ENCODE data around the gene FETUB. TPM values are rescaled to one million over a fixed set of nuclear protein-coding genes. Genes with fewer than 3 reads are reported as not detected.

Gene FETUB
- total RNA-seq, 1 donor from 2014 or later, result not detected

- no peak overlapping the region for H3K27ac Mint-ChIP-seq
- no peaks in the 10 kb centered on the region for H3K36me3 Mint-ChIP-seq
These were observed 11.5 kb downstream of the FETUB start for GRCh38 chr3:186651678-186652215.

GRCh38 chr3:186653080-186653707 is 13.0 kb downstream of the FETUB start:
- no peak for DNase-seq (ENCODE audit: low spot score in 2 of 2, unreplicated experiment in 2 of 2)
- Mint-ChIP-seq H3K36me3 (no peaks in the 10 kb centered on the region), H3K27me3 (ENCODE audit: low read depth) (peaks cover 16% of the 10 kb centered on the region), H3K4me3 (no peak overlapping the region), H3K27ac (no peak overlapping the region), H3K9me3 (peaks cover 5% of the 10 kb centered on the region), H3K4me1 (no peaks in the 10 kb centered on the region)
- TF ChIP-seq CTCF (IDR thresholded peaks at IDR 0.05; ENCODE audit: unreplicated experiment), result no peak

More at GRCh38 chr3:186651678-186652215, 11.5 kb downstream of the FETUB start:
- no peak for DNase-seq (ENCODE audit: low spot score in 2 of 2, unreplicated experiment in 2 of 2)
- TF ChIP-seq CTCF (IDR thresholded peaks at IDR 0.05; ENCODE audit: unreplicated experiment), result no peak
- no peak overlapping the region for H3K4me3 Mint-ChIP-seq
- H3K27me3 Mint-ChIP-seq (ENCODE audit: low read depth), result peaks cover 16% of the 10 kb centered on the region
- no peaks in the 10 kb centered on the region for H3K4me1 Mint-ChIP-seq
- peaks cover 9% of the 10 kb centered on the region for H3K9me3 Mint-ChIP-seq

GRCh38 chr3:186653984-186654383 is 13.8 kb downstream of the FETUB start:
- Mint-ChIP-seq H3K4me3 (no peak overlapping the region), H3K9me3 (peaks cover 5% of the 10 kb centered on the region), H3K27ac (no peak overlapping the region), H3K27me3 (ENCODE audit: low read depth) (peaks cover 15% of the 10 kb centered on the region), H3K4me1 (no peaks in the 10 kb centered on the region), H3K36me3 (no peaks in the 10 kb centered on the region)
- TF ChIP-seq CTCF (IDR thresholded peaks at IDR 0.05; ENCODE audit: unreplicated experiment), result no peak
- DNase-seq (ENCODE audit: low spot score in 2 of 2, unreplicated experiment in 2 of 2), result no peak

GRCh38 chr3:186663361-186664118 is 23.3 kb downstream of the FETUB start:
- DNase-seq (ENCODE audit: low spot score in 2 of 2, unreplicated experiment in 2 of 2), result no peak
- Mint-ChIP-seq H3K4me3 (no peak overlapping the region), H3K27ac (no peak overlapping the region), H3K9me3 (no peaks in the 10 kb centered on the region), H3K27me3 (ENCODE audit: low read depth) (peaks cover 7% of the 10 kb centered on the region), H3K4me1 (peaks cover 12% of the 10 kb centered on the region), H3K36me3 (no peaks in the 10 kb centered on the region)
- no peak for TF ChIP-seq CTCF (IDR thresholded peaks at IDR 0.05; ENCODE audit: unreplicated experiment)

- TF ChIP-seq CTCF (IDR thresholded peaks at IDR 0.05; ENCODE audit: unreplicated experiment), result no peak
- no peaks in the 10 kb centered on the region for H3K9me3 Mint-ChIP-seq
- DNase-seq (ENCODE audit: low spot score in 2 of 2, unreplicated experiment in 2 of 2), result no peak
- no peak overlapping the region for H3K27ac Mint-ChIP-seq
- H3K4me1 Mint-ChIP-seq, result peaks cover 12% of the 10 kb centered on the region
- no peak overlapping the region for H3K4me3 Mint-ChIP-seq
- no peaks in the 10 kb centered on the region for H3K36me3 Mint-ChIP-seq
- peaks cover 4% of the 10 kb centered on the region for H3K27me3 Mint-ChIP-seq (ENCODE audit: low read depth)
These were observed 23.9 kb downstream of the FETUB start for GRCh38 chr3:186664119-186664495.
